GM18508 (cell line): ENCODE measurements around the gene CGB2.
"Not testable (repeated sequence)": the region's sequence is repeated elsewhere in the genome, so short reads cannot be mapped to it uniquely, and the experiment has no call there.

ENCODE experiments used
- ATAC-seq: cut with Tn5 transposase; IDR thresholded peaks from one replicate; pipeline ENCODE4 v1.9.1; 2021; ENCODE audit warnings: moderate number of reproducible peaks; ENCODE audit not compliant: insufficient read depth, unreplicated experiment

CGB2 gene

DNA sequence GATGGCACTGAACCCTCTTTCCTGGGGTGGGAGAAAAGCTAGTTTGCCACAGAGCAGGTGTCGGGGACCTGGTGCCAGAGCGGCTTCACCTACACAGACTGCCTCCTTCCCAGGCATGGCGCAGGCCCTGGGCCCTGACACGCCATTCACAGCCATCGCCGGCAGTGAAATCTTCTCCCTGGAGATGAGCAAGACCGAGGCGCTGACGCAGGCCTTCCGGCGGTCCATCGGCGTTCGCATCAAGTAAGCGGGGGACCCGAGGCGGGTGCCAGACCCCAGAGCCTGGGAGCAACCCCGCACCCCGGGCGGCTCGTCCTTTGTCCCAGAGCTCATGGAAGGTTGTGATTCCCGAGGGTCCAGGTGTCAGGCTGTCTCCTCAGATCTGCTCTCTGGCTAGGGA lies 24.8 kb upstream of the CGB2 start:
- ATAC-seq = no peak

DNA sequence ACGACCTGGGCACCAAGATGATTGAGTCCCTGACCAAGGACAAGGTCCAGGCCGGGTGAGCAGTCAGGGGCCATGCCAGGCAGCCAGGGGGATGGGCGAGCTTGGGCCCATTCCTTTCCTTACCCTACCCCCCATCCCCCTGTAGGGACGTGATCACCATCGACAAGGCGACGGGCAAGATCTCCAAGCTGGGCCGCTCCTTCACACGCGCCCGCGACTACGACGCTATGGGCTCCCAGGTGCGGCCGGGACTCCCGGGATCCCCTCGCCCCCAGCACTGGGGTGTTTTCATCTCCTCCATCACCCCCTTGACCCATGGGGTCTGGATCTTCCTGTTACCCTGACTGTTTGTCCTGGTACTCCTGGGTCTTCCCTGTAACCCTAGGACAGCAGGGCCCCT lies 21.9 kb upstream of the CGB2 start:
- ATAC-seq = no peak

DNA sequence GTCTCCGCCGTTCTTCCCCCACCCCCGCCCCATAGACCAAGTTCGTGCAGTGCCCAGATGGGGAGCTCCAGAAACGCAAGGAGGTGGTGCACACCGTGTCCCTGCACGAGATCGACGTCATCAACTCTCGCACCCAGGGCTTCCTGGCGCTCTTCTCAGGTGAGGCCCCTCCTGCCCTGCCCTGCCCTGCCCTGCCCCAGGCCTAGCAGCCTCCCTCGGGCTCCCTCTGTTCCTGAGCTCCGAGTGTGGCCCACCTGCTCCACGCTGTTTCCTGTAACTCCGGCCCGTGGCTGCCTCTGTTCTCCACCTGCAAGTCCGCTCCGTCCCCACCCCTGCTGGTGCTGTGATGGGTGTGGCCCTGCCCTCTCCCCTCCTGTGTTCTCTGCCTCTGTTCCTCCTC lies 21.2 kb upstream of the CGB2 start:
- ATAC-seq = no peak

DNA sequence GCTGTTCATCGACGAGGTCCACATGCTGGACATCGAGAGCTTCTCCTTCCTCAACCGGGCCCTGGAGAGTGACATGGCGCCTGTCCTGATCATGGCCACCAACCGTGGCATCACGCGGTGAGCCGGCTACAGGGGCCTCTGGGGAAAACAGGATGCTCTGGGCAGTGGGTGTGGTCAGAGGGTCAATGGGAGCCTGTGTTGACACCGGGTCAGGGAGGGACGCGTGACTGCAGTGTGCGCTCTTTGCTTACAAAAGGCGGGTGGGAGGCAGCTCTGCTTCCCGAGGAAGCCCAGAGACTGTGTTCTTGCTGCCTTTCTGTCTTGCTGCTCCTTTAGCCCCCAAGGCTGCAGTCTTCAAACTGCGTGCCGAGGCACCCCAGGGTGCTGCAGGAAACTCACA lies 20.5 kb upstream of the CGB2 start:
- ATAC-seq = no peak

DNA sequence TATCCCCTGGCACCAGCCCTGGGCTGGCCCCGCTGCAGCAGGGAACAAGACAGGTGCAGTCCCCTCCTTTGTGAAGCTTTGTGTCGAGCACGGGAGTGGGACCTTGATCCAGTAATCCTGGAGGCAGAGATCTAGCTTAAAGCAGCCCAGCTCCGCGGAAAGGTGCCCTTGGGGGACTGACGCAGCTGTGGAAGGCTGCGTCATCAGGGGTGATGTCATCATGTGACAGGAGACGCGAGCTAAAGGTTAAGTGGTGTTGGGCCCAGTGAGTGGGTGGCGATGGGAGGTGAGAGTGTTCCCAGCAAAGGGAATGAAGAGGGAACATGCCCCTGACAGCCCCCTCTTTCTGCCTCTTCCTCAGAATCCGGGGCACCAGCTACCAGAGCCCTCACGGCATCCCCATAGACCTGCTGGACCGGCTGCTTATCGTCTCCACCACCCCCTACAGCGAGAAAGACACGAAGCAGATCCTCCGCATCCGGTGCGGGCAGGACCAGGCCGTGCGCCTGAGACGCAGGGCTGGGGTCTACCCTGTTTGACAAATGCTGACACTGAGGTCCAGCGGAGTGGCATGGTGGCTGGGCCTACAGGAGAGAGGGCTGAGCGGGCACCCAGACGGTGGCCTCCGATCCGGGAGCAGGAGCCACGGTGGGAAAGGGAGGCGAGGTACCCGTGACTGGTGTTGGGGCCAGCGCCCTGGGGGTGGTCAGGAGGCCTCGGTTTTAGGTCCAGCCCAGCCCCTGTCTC lies 17.4 kb upstream of the CGB2 start:
- no peak for ATAC-seq

DNA sequence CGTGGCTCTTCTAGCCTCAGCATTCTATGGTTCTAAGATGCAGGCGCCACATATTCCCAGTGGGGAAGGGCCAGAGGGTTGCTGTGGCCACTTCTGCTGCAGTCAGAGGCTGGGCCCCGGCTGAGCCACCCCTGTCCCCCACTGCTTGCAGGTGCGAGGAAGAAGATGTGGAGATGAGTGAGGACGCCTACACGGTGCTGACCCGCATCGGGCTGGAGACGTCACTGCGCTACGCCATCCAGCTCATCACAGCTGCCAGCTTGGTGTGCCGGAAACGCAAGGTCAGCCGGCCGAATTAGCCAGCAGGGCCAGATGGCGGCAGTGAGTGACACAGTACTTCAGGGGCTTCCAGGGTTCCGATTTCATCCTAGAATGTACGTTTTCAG lies 16.8 kb upstream of the CGB2 start:
- ATAC-seq = no peak

DNA sequence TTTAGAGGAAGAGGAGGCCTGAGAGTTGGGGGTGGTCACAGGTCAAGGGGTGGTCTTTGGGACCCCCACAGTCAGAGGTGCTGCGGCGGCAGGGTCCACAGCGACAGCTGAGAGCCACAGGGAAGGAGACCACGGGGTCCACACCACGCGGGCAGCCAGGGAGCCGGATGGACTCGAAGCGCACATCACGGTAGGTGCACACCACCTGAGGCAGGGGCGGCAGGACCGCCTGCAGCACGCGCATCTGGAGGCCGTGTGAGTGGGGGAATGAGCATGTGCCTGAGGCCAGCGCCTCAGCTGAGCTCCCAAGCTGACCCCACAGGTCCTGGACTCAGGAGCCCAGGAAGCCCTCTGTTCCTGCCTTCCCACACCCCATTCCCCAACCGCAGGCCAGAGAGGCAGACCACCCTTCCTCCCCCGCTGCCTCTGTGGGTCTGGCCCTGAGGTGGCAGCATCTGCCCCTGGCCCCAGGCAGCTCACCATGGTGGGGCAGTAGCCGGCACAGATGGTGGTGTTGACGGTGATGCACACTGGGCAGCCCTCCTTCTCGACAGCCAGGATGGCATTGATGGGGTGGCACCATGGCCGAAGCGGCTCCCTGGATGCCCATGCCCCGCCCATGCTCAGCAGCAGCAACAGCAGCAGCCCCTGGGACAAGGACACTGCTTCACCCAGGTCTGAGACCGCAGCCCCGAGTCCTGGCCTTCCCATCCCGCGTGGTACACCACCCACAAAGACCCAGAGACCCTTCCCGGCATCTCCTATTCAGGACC lies 15.4 kb upstream of the CGB2 start:
- ATAC-seq = no peak

DNA sequence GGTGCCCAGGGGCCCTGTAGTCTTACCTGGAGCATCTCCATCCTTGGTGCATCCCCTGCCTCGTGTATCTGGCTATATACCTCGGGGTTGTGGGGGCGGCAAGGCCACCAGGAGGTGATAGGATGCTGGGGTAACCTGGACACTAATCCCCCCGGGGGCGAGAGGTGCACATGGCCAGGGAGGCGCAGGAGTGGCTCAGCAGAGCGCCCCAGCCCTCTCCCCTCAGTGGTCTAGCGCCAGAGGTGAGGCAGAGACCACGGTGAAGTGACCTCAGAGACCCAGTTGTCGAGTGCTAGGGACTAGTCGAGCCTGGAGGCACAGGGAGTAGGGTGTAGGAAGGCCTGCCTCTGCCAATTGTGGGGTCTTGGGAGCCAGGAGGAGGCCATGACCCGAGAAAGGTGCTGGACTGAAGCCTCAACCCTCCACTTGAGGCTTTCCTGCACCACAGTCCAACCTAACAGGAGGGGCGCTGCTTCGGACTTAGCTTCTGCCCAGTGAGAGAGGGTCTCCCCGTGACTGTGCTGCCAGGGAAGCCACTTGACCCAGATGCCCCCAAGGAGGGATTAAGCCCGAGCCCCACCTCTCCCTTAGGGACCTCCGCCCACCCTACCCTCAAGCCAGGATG lies 14.5 kb upstream of the CGB2 start, which contains the start of gene LHB:
TSS of gene LHB (minus strand) at position 51 of the 625 bp plus-strand sequence. CDS start at position 41, 10 bp downstream.
- no peak for ATAC-seq

DNA sequence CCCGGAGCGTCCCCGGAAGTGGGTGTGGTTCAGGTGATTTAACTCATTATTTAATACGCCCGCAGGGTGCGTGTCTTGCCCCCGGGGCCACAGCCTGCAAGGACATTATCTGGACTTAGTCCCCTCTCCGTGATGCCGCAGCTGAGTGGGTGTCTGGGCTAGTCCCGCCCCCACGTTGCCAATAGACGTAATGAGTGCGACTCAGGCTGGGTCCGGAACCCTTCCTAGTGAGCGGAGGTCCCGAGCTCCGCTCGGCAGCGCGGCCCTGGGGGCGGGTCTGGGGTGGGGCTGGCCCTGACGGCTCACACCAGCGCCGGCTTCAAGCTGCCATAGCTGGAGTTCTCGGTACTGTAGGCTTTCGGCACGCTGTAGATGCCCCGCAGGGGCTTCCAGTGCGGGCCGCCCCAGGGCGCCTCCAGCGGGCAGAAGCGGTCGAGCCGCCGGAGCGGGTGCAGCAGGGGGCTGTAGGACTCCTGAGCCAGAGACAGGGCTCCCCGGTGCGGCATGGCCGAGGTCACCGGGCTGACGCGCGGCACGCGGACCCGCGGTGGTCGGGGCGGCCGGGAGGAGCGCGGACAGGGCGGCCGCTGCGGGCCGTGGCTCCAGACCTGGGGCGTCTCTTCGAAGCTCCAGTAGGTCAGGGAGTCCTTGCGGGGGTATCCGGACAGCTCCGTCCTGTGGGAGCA lies 13.9 kb upstream of the CGB2 start:
- no peak for ATAC-seq

DNA sequence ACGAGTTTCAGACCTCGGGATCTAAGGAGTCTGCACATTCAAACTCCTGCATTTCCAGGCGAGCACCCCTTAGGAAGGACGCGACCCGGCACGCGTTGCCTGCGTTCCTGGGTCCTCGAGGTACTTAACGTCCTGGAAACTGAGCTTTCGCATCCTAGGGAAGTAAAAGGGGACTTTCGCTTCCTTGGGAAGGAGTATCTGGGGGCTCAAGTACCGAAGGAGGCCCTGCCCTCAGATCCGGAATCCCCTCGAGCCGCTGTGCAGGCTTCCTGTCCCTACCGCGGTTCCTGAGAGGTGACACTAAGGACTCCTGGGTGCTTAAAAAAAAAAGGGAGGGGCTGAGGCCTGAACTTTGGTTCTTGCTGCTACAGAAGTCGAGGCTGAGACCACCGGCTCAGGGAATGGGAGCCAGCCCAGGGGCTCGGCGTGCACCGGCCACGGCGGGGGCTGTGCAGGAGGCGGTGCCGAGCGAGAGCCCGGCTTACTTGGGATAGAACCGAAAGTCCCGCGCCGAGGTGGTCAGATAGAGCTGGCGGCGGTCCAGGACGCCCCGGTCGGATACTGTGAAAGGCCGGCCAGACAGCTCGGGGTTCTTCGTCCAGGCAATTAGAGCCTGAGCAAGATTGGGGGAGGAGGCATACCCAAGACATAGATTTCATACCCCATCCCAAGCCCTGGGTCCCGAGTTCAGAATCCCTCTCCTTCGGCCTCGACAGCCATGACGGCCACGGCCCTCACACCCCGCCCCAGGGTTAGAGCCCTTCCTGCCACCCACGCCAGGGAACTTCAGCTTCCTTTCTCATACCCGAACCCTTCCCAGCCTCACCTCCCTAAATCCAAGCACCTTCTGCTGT lies 13.1 kb upstream of the CGB2 start:
- ATAC-seq = not testable (repeated sequence)

DNA sequence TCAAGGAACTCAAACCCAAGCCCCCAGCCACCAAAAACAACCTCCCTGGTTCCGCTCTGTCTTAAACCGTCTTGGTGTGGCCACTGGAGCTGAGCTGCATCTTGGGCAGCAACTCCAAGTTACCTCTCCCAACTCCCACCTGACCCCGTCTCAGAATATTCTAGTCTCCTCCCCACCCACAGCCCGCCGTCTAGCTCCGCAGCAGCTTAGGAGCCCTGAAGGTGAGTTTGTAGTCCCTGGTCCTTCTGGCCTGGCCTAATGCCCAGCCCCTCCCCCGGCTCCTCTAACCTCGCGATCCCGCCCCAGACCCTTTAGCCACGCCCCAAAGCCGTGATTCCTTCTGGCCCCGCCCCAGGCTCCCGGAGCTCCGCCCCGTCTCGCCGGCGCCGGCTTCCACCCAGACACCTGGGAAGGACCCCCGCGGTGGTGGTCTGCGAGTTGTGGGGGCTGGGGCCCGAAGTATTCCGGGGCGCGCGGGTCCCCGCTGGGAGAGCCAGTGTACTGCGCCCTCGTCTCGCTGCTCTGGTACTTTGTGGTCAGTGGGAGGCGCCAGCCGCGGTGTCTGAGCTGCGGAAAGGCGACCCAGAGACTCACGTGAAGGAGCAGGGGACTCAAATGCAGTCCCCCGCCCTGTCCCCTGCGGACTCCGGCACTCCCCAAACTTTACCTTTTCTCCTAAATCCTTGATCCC lies 12.3 kb upstream of the CGB2 start:
- no peak for ATAC-seq

DNA sequence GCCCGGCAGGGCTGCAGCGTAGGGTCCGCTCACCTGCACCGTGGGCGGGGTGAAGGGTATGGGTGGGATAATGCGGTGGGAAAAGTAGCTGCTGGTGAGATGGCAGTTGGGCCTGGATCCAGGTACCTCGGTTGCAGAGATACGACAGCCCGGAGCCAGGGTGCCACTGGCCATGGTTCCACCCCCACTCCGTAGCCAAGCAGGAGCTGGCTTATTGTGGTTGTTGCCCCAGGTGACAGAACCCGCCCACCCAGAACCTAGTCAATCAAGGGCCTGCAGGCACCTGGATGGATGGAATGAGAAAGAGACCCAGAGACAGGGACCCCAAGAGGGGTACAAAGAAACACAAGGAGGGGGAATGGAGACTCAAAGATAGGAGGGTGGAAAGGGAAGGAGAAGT lies 11.3 kb upstream of the CGB2 start:
- ATAC-seq = no peak

DNA sequence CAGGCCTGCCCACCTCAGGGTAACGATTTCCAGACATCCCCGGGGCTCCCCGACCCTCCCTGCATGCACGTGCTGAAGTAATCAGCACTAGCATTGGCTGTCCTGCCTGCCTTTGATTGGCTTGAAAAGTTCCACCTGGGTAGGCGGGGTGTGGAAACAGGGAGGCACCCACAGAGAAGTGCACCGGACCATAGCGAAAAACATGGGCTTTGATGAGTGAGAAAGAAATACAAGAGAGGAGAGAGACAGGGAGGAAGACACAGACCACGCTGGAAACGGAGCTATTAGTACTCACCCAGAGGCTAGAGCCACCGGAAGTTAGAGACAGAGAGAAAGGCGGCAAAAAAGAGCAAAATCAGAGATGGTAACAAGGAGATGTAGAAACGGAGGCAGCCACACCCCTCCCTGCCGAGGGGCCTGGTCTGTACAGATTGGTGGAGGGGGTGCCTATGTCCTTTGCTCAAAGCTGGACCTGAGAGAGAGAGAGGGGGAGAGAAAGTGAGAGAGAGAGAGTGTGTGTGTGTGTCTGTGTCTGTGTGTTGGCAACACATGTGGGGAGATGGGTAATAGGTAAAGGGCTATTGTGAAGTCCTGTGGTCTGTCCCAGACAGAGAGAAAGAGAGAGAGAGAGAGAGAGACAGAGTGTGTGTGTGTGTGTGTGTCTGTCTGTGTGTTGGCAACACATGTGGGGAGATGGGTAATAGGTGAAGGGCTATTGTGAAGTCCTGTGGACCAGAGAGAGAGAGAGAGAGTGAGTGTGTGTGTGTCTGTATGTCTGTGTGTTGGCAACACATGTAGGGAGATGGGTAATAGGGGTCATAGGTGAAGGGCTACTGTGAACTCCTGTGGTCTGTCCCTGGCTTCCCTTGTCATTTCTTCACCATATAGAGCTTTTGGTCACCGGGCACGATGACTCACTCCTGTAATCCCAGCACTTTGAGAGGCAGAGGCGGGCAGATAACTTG lies 10.5 kb upstream of the CGB2 start:
- ATAC-seq = no peak

DNA sequence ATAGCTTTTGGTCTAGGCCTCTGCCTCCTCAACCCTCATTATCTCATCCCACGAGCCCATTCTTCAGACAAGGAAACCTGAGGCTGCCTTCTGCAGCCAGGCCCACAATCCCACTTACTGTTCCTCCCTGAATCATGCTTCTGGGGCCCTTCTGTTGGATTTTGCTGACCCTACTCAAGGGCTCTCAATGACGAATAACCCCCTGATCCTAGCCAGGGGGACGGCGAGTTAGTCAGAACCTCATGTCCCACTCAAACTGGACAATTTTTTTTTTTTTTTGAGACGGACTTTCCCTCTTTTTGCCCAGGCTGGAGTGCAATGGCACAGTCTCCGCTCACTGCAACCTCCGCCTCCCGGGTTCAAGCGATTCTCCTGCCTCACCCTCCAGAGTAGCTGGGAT lies 9.6 kb upstream of the CGB2 start:
- no peak for ATAC-seq

DNA sequence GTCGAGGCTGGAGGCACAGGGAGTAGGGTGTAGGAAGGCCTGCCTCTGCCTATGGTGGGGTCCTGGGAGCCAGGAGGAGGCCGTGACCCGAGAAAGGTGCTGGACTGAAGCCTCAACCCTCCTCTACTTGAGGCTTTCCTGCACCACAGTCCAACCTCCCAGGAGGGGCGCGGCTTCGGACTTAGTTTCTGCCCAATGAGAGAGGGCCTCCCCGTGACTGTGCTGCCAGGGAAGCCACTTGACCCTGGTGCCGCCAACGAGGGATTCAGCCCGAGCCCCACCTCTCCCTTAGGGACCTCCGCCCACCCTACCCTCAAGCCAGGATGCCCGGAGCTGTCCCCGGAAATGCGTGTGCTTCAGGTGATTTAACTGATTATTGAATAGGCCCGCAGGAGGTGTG lies 7.5 kb upstream of the CGB2 start, which contains the start of gene CGB3:
TSS of gene CGB3 (minus strand) at position 101 of the 400 bp plus-strand sequence. CDS start 362 bp downstream, outside the sequence.
- not testable (repeated sequence) for ATAC-seq

DNA sequence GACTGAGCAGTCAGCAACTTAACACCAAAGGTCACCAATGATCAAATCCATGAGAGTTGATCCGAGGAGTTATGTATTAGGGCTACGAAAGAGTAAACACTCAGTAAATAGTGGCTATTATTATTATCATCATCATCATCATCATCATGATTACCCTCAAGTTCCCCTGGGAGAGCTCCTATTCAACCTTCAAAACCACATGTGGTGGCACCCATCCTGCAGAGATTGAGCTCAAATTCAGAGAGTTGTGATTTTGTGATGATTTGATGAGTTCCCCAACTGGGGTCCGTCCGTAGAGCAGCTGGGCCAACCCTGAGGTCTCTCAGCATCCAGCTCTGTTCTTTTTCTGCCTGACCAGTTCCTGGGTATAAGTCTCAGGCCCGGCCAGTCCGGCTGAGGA lies 6.6 kb upstream of the CGB2 start:
- ATAC-seq = not testable (repeated sequence)

DNA sequence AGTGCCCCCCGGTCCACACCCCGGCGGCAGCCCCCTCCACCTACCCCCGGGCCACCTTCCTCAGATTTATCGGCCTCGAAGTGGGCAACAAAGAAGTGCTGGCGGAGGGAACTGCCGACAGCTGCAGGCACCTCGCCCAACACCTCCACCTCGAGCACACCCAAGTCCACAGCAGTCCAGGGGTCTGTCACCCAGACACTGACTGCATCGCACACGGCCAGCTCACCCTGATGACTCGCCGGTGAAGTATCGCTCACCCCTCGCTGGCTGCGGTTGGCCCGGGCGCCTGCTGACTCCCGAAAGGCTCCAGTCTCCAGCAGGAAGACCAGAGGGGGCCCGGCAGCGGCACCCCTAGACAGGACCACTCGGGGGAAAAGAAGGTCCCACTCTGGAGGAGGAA lies 6.1 kb upstream of the CGB2 start:
- ATAC-seq = not testable (repeated sequence)

DNA sequence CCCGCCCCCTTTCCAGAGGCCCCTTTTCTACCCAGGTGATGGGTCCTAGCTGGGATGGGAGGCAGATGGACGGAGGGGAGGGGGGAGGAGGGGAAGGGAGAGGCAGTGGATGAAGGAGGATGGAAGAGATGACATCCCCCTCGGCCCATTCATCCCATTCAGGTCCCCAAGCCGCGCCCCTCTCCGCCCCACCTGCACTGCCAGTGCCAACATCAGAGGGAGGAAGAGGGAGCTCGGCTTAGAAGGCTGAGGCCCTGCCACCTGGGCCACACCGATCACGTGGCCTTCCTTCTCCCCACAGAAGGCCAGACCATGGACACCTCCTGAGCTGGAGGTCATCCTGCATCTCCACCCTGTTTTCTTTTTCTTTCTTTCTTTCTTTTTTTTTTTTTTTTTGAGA lies 3.0 kb upstream of the CGB2 start:
- ATAC-seq = not testable (repeated sequence)
